GM12874 (cell line): Measurements from ENCODE around the gene SERINC5.

ENCODE experiments used
- TF ChIP-seq, protein P1 (sequence below): IDR thresholded peaks from 2 replicates; pipeline ENCODE4 v1.5.1; 2011; ENCODE audit warnings: low read depth, mild to moderate bottlenecking, control low read depth, low read length, moderate library complexity; ENCODE audit not compliant: insufficient read depth

The SERINC5 gene

DNA sequence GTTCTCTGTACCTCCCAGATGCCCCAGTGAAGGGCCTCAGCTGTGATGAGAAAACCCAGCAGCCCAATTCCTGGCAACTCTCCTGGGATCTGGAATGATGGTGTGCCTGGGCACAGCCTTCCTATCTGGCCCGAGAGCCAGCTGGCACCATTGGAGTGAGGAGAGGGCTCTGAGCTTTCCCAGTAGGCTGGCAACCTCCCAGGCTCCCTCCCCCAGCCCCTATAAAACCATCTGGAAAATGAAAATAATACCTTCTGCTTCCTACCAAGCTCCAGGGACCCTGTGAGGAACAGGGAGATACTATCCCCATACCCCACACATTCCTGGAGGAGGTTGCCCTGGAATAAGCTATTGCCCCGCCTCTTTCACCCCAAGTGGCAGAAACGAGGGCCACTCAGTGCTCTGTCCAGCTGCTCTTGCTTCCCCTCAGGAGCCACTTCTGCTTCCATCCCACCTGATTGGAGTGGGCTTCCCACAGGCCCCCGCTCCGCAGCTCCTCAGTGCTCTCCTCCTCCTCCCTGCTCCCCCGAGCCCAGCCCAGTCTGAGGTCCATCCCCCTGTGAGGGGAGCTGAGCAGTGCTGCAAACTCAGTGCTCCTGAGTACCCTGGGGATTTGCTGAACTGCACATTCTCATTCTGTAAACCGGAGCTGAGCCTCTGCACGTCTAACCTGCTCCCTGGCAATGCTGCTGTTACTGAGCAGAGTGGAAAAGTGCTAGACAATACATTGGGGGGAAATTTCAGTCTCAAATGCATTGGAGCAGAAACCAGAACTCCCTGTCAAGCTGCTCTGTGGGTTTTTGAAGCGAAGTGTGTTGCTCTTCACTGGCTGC is 146.0 kb downstream of the SERINC5 start:
- TF ChIP-seq, protein P1, sequence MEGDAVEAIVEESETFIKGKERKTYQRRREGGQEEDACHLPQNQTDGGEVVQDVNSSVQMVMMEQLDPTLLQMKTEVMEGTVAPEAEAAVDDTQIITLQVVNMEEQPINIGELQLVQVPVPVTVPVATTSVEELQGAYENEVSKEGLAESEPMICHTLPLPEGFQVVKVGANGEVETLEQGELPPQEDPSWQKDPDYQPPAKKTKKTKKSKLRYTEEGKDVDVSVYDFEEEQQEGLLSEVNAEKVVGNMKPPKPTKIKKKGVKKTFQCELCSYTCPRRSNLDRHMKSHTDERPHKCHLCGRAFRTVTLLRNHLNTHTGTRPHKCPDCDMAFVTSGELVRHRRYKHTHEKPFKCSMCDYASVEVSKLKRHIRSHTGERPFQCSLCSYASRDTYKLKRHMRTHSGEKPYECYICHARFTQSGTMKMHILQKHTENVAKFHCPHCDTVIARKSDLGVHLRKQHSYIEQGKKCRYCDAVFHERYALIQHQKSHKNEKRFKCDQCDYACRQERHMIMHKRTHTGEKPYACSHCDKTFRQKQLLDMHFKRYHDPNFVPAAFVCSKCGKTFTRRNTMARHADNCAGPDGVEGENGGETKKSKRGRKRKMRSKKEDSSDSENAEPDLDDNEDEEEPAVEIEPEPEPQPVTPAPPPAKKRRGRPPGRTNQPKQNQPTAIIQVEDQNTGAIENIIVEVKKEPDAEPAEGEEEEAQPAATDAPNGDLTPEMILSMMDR = no peak

DNA sequence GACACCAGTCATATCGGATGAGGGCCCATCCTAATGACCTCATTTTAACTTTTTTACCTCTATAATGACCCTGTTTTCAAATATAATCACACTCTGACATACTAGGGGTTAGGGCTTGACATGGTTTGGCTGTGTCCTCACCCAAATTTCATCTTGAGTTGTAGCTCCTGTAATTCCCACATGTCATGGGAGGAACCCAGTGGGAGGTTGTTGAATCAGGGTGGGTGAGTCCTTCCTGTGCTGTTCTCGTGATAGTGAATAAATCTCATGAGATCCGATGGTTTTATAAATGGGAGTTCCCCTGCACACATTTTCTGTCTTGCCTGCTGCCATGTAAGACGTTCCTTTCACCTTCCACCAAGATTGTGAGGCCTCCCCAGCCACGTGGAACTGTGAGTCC is 148.9 kb downstream of the SERINC5 start:
- TF ChIP-seq, protein P1 = no peak

DNA sequence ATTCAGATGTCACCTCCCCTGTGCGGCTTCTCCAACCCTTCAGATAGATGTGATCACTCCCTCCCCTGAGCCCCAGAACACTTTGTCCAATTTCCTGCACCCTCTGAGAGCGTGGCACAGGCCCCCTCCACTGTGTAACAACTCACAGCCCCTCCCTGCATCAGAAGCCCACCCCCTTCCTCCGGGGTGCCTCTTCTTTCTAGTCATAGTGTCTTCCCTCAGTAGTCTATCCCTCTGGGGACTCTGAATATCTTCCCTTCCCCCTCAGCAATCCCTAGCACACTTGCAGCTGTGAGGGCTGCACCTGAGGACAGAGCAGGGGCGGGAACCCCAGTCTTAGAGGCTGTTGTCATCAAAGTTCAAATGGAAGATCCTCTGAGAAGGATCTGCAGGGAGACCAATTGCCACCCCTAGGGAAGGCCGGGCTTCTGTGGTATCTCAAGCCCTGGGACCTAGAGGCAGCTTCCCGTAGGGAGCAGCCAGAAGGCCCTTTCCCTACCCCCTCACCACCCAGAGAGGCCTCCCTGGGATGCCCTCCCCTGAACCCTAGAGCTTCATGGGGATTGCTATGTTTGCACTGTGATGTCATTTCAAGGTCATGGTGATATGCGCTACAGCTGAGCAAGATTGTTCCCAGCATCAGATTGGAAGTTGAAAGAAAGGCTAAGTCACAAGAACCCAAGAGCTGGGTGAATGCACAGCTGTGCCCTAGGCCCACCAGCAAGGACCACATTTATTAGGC is 150.0 kb downstream of the SERINC5 start:
- TF ChIP-seq, protein P1 = no peak

DNA sequence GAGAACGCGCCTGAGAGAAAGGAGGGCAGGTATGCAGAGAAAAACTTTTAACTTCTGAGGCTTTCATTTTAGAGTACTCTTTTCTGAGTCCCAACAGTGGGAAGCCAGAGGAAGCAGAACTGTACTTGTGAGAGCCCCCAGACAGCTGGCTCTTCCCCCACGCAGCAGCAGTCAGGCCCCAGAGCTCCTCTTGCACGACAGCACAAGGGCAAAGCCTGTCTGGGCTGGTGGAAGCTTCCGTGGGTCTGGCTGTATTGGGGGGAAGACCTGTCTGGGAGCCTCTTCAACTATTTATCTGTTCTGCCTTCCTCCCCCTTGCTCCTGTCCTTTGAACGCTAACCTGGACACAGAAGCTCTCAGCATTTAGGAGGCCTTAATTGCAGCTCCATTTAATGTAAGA is 152.5 kb downstream of the SERINC5 start:
- TF ChIP-seq, protein P1 = no peak

DNA sequence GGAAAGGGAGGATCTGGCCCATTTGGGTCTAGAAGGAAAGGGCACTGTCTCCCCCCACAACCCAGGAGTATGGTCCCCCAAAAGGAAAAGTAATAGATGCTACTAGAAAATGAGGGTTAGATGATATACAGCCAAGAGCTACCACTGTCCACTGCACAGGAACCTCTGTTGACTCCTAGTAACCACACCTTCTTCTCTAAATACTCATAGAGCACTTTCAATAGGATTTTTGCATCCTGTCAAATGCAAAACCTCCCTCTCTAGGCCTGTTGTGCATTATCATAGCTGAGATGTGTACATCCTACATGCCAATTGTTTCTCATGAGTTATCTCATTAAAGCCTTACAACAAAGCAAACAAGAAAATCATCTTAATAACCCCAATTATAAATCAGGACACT is 153.9 kb downstream of the SERINC5 start:
- TF ChIP-seq, protein P1 = no peak

DNA sequence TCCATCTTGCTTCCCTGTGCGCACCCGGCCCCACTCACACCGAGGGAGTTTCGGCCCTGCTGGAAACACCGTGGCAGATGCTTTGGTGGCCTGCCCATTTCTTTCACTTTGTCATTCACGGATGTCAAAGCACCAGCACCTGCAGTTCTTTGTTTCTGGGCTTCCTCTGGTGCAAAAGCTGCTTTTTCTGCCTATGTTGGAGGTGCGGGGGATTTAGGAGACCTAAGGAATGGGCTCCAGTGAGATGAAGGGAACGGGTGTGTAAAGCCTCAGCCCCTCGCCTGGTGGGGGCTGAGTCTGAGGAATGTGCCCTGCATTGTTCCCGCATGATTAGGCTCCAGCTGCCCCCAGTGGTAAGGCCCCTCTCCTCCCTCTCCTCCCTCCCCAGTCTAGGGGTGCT is 158.4 kb downstream of the SERINC5 start:
- TF ChIP-seq, protein P1 = no peak

DNA sequence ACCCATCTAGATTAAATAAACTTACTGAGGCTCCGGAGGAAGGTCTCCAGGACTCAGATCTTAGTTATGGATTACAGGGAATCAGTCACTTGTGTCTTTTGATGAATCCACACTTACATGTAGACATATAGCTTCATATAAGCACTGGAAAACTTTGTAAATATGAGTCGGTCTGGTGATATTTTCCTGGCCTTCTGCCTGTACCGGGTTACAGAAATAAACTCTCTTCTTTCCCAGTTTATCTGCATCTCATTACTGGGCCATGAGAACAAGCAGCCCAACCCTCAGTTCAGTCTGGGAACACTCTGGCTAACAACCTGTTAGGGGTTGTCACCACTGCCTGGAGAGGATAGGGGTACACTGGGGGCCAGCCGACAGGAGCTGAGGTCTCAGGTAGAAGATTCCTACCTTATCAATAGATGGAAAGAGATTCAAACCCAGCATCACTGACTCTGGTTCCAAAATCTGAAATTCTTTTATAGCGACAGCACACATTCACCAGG is 161.6 kb downstream of the SERINC5 start:
- TF ChIP-seq, protein P1 = no peak
